NOMO-1 treated with DMSO at 0.1 percent for 48 hours (cell line): ENCODE measurements around the gene ADGRA1.
"Not testable (repeated sequence)": the region's sequence is repeated elsewhere in the genome, so short reads cannot be mapped to it uniquely, and the experiment has no call there.

Source experiments
- DNase-seq: peaks from one replicate; lab custom pipeline; 2025; ENCODE audit not compliant: unreplicated experiment; lab: John Stamatoyannopoulos, UW

The ADGRA1 gene

GRCh38 chr10:133110133-133110532, 22.4 kb downstream of the ADGRA1 start:
- DNase-seq = no peak

- no peak for DNase-seq
These were observed 23.0 kb downstream of the ADGRA1 start for GRCh38 chr10:133110609-133111275.

GRCh38 chr10:133111640-133112039, 23.9 kb downstream of the ADGRA1 start:
- not testable (repeated sequence) for DNase-seq

- no peak for DNase-seq
These were observed 25.6 kb downstream of the ADGRA1 start for GRCh38 chr10:133113146-133113830.

- no peak for DNase-seq
These were observed 26.1 kb downstream of the ADGRA1 start for GRCh38 chr10:133113847-133114246.

GRCh38 chr10:133114251-133114650, 26.5 kb downstream of the ADGRA1 start:
- DNase-seq = no peak

- no peak for DNase-seq
These were observed 27.2 kb downstream of the ADGRA1 start for GRCh38 chr10:133114726-133115452.

- no peak for DNase-seq
These were observed 27.7 kb downstream of the ADGRA1 start for GRCh38 chr10:133115453-133115842.

GRCh38 chr10:133115976-133116375, 28.3 kb downstream of the ADGRA1 start:
- DNase-seq = no peak

- no peak for DNase-seq
These were observed 28.7 kb downstream of the ADGRA1 start for GRCh38 chr10:133116455-133116854.

GRCh38 chr10:133117036-133117687, 29.4 kb downstream of the ADGRA1 start:
- DNase-seq = no peak

- no peak for DNase-seq
These were observed 30.0 kb downstream of the ADGRA1 start for GRCh38 chr10:133117688-133118071.

GRCh38 chr10:133121479-133121878, 33.8 kb downstream of the ADGRA1 start:
- no peak for DNase-seq

GRCh38 chr10:133122171-133122935, 34.6 kb downstream of the ADGRA1 start:
- DNase-seq = no peak

- DNase-seq = no peak
These were observed 35.5 kb downstream of the ADGRA1 start for GRCh38 chr10:133123050-133123745.

- DNase-seq = no peak
These were observed 36.1 kb downstream of the ADGRA1 start for GRCh38 chr10:133123746-133124356.

- peak; percentile 19 for DNase-seq
These were observed 36.9 kb downstream of the ADGRA1 start for GRCh38 chr10:133124357-133125211.

- no peak for DNase-seq
These were observed 38.2 kb downstream of the ADGRA1 start for GRCh38 chr10:133125901-133126300.
